IMR-90 (cell line): ENCODE measurements around the gene DYNLT3. TPM values are rescaled to one million over a fixed set of nuclear protein-coding genes. Genes with fewer than 3 reads are reported as not detected.

Experiments used
- ATAC-seq: fragments of 200-7000 bp; cut with Tn5 transposase; 2 replicates; pipeline ENCODE4 v1.9.1; 2020; ENCODE audit warnings: low read depth, mild to moderate bottlenecking, moderate library complexity
- BruUV-seq: library from RNA; stranded (reverse); fragments of 400-500 nt; replicated peaks from 2 replicates; lab custom pipeline; 2021; lab: Mats Ljungman, UMichigan
- CTCF ChIA-PET: fragments of 300-600 bp; formaldehyde crosslinking; extraction: SDS; loops from one replicate; lab custom pipeline; 2021; ENCODE audit warnings: antibody characterized with exemption; lab: Yijun Ruan, JAX
- POLR2A ChIA-PET: fragments of 300-600 bp; sonication (Branson Sonifier 250); formaldehyde crosslinking; loops from one replicate; lab custom pipeline; 2022; ENCODE audit warnings: antibody characterized with exemption; ENCODE audit not compliant: unreplicated experiment; lab: Charles Lee
- DNase-seq: peaks from one replicate; pipeline ENCODE4 v3.0.0; 2013
- H2AFZ ChIP-seq: replicated peaks from 2 replicates; pipeline ENCODE3; 2013; ENCODE audit warnings: low read length, mild to moderate bottlenecking; ENCODE audit not compliant: poor library complexity
- H2AK5ac ChIP-seq: 2 replicates; pipeline ENCODE4 v1.6.1; 2013; ENCODE audit warnings: low read depth, low read length, inconsistent platforms
- H2AK9ac ChIP-seq: replicated peaks from 2 replicates; pipeline ENCODE3; 2013; ENCODE audit warnings: mild to moderate bottlenecking, low read depth, low read length, moderate library complexity; ENCODE audit not compliant: poor library complexity
- H2BK120ac ChIP-seq: 2 replicates; pipeline ENCODE4 v1.6.1; 2013; ENCODE audit warnings: low read depth, low read length, inconsistent platforms
- H2BK15ac ChIP-seq: 3 replicates; pipeline ENCODE4 v1.6.1; 2013; ENCODE audit warnings: low read depth, low read length, inconsistent platforms
- H2BK20ac ChIP-seq: 2 replicates; pipeline ENCODE4 v1.6.1; 2013; ENCODE audit warnings: low read depth, mild to moderate bottlenecking, inconsistent platforms, low read length, moderate library complexity
- H2BK5ac ChIP-seq: 2 replicates; pipeline ENCODE4 v1.6.1; 2013; ENCODE audit warnings: mild to moderate bottlenecking, low read depth, low read length, inconsistent platforms; ENCODE audit not compliant: poor library complexity, severe bottlenecking
- H3K14ac ChIP-seq: replicated peaks from 2 replicates; pipeline ENCODE4 v1.6.1; 2013; ENCODE audit warnings: low read depth, low read length, inconsistent platforms
- H3K18ac ChIP-seq: 2 replicates; pipeline ENCODE4 v1.6.1; 2013; ENCODE audit warnings: low read depth, low read length, control low read depth
- H3K23ac ChIP-seq: 2 replicates; pipeline ENCODE4 v1.6.1; 2013; ENCODE audit warnings: low read depth, low read length, inconsistent platforms
- H3K27ac ChIP-seq: 2 replicates; pipeline ENCODE4 v1.5.1; 2013; ENCODE audit warnings: mild to moderate bottlenecking, control low read depth, low read length; ENCODE audit not compliant: insufficient read depth
- H3K27me3 ChIP-seq: 2 replicates; pipeline ENCODE4 v1.6.1; 2013; ENCODE audit warnings: low read length; ENCODE audit not compliant: control insufficient read depth, insufficient read depth
- H3K36me3 ChIP-seq: 2 replicates; pipeline ENCODE4 v1.6.1; 2013; ENCODE audit warnings: low read length, mixed read lengths; ENCODE audit not compliant: control insufficient read depth, insufficient read depth
- H3K4ac ChIP-seq: 2 replicates; pipeline ENCODE4 v1.6.1; 2013; ENCODE audit warnings: low read depth, low read length, inconsistent platforms
- H3K4me1 ChIP-seq: 2 replicates; pipeline ENCODE4 v1.6.1; 2013; ENCODE audit warnings: low read length, mixed read lengths; ENCODE audit not compliant: control insufficient read depth, insufficient read depth
- H3K4me2 ChIP-seq: 2 replicates; pipeline ENCODE4 v1.6.1; 2013; ENCODE audit warnings: low read depth, mild to moderate bottlenecking, control low read depth, low read length, moderate library complexity
- H3K4me3 ChIP-seq: 2 replicates; pipeline ENCODE4 v1.5.1; 2013; ENCODE audit warnings: low read depth, mild to moderate bottlenecking, control low read depth, low read length, moderate library complexity; ENCODE audit not compliant: insufficient read depth
- H3K56ac ChIP-seq: 2 replicates; pipeline ENCODE4 v1.6.1; 2013; ENCODE audit warnings: low read length, inconsistent platforms; ENCODE audit not compliant: insufficient read depth; ENCODE audit errors: extremely low read depth
- H3K79me1 ChIP-seq, 2 experiments: 2 replicates each; pipeline ENCODE4 v1.6.1; 2013; ENCODE audit warnings: low read length in 2 of 2, inconsistent platforms in 1 of 2, low read depth in 1 of 2
- H3K9ac ChIP-seq: 2 replicates; pipeline ENCODE4 v1.6.1; 2013; ENCODE audit warnings: low read depth, low read length, control low read depth
- H3K9me1 ChIP-seq: 2 replicates; pipeline ENCODE4 v1.6.1; 2013; ENCODE audit warnings: low read length, inconsistent platforms; ENCODE audit not compliant: insufficient read depth
- H3K9me3 ChIP-seq: 2 replicates; pipeline ENCODE4 v1.6.1; 2013; ENCODE audit warnings: low read length; ENCODE audit not compliant: control insufficient read depth, insufficient read depth
- H4K20me1 ChIP-seq: 2 replicates; pipeline ENCODE4 v1.6.1; 2013; ENCODE audit warnings: low read length, inconsistent platforms; ENCODE audit not compliant: insufficient read depth
- H4K5ac ChIP-seq: 2 replicates; pipeline ENCODE4 v1.6.1; 2013; ENCODE audit warnings: mild to moderate bottlenecking, low read depth, low read length, control low read depth
- H4K8ac ChIP-seq, 2 experiments: 2 replicates each; pipeline ENCODE4 v1.6.1; 2013; ENCODE audit warnings: low read depth in 2 of 2, low read length in 2 of 2, control low read depth in 1 of 2, inconsistent platforms in 1 of 2
- H4K91ac ChIP-seq: 2 replicates; pipeline ENCODE4 v1.6.1; 2013; ENCODE audit warnings: low read depth, low read length, inconsistent platforms; ENCODE audit not compliant: insufficient read depth
- CEBPB ChIP-seq: IDR thresholded peaks from 2 replicates; pipeline ENCODE4 v1.6.1; 2012; ENCODE audit warnings: low read depth, low read length, improper control_type of control experiment
- CTCF ChIP-seq: conservative IDR thresholded peaks from 2 replicates; pipeline ENCODE4 v1.5.1; 2012; ENCODE audit warnings: mild to moderate bottlenecking, low read depth, low read length, improper control_type of control experiment
- FOS ChIP-seq: fragments of 150-350 bp; IDR thresholded peaks from 2 replicates; pipeline ENCODE4 v1.6.1; 2016; ENCODE audit warnings: low read depth, low read length
- MAFK ChIP-seq: IDR thresholded peaks from 2 replicates; pipeline ENCODE4 v1.6.1; 2012; ENCODE audit warnings: low read depth, low read length, improper control_type of control experiment
- MAZ ChIP-seq: IDR thresholded peaks from 2 replicates; pipeline ENCODE4 v1.6.1; 2012; ENCODE audit warnings: low read depth, mild to moderate bottlenecking, low read length, improper control_type of control experiment, moderate library complexity, borderline replicate concordance
- MXI1 ChIP-seq: IDR thresholded peaks from 2 replicates; pipeline ENCODE4 v1.6.1; 2012; ENCODE audit warnings: low read depth, mild to moderate bottlenecking, low read length, moderate library complexity, borderline replicate concordance
- POLR2A ChIP-seq: IDR thresholded peaks from 2 replicates; pipeline ENCODE4 v1.6.1; 2012; ENCODE audit warnings: mild to moderate bottlenecking, low read depth, low read length
- RAD21 ChIP-seq: IDR thresholded peaks from 2 replicates; pipeline ENCODE4 v1.6.1; 2012; ENCODE audit warnings: low read length, improper control_type of control experiment
- RCOR1 ChIP-seq: IDR thresholded peaks from 2 replicates; pipeline ENCODE4 v1.6.1; 2012; ENCODE audit warnings: mild to moderate bottlenecking, low read length, improper control_type of control experiment; ENCODE audit not compliant: insufficient replicate concordance
- SMC3 ChIP-seq: fragments of 150-350 bp; IDR thresholded peaks from 2 replicates; pipeline ENCODE4 v1.6.1; 2016; ENCODE audit warnings: low read depth, mild to moderate bottlenecking, antibody characterized with exemption, low read length, moderate library complexity
- WGBS, 2 experiments: methylation state at CpG; one replicate each; pipeline versions ENCODE4 v1.1.5 to v1.1.7; 2013; ENCODE audit warnings: missing lambda C conversion rate in 2 of 2; ENCODE audit not compliant: insufficient read length in 1 of 2; ENCODE audit errors: extremely low coverage in 2 of 2; 5-methylcytosine and 5-hydroxymethylcytosine counted together
- dilution Hi-C: fragments of 300-500 bp; cut with HindIII; formaldehyde crosslinking; loops from one replicate; pipeline ENCODE4 v1.14.3; 2018; ENCODE audit warnings: low sequenced_read_pairs; ENCODE audit not compliant: unreplicated experiment
- in situ Hi-C: fragments of 300-500 bp; cut with MboI; formaldehyde crosslinking; loops from 3 replicates; pipeline ENCODE4 v1.14.3; 2019; ENCODE audit warnings: low sequenced_read_pairs, inconsistent platforms, mixed read lengths
- intact Hi-C: fragments of 100-400 bp; cut with micrococcal nuclease; formaldehyde crosslinking; loops from 2 replicates; pipeline ENCODE4 v1.10.0; 2022
- polyA plus RNA-seq, 3 experiments: library from polyadenylated mRNA; depleted of rRNA; stranded (reverse); fragments of >200 nt; gene quantifications; 2 replicates each; pipeline ENCODE4 v1.2.3, GENCODE V29; 2012; ENCODE audit warnings: low replicate concordance in 1 of 3
- total RNA-seq: library from RNA; depleted of rRNA; stranded (reverse); fragments of >200 nt; gene quantifications from 2 replicates; pipeline ENCODE4 v1.2.3, GENCODE V29; 2012

Gene DYNLT3
- total and polyA plus RNA-seq, 2 of the 4 experiments (the other 2 are of a cell fraction), result 15.7 to 18.8 TPM

- Histone ChIP-seq H3K4me2 (peak overlapping the region; percentile 74), H4K8ac (peak overlapping the region; percentile 73 to 95), H2AK5ac (no peak overlapping the region), H4K20me1 (no peaks in the 10 kb centered on the region), H3K14ac (peak overlapping the region; percentile 14; the same call in 1 of the 2 replicates), H4K91ac (peak overlapping the region; percentile 87), H3K27me3 (no peaks in the 10 kb centered on the region), H3K18ac (peak overlapping the region; percentile 89), H2AFZ (peak overlapping the region; percentile 91), H3K9me1 (no peaks in the 10 kb centered on the region), H3K4me1 (no peaks in the 10 kb centered on the region; the same call in 1 of the 2 replicates), H3K23ac (no peak overlapping the region), H2AK9ac (no peak overlapping the region), H3K9me3 (no peaks in the 10 kb centered on the region), H2BK5ac (peak overlapping the region; percentile 58), H2BK120ac (peak overlapping the region; percentile 4), H3K36me3 (no peaks in the 10 kb centered on the region), H2BK15ac (peak overlapping the region; percentile 45; the same call in 1 of the 3 replicates), H3K56ac (peak overlapping the region; percentile 27; the same call in 1 of the 2 replicates), H4K5ac (peak overlapping the region; percentile 86), H2BK20ac (no peak overlapping the region), H3K9ac (peak overlapping the region; percentile 43), H3K4ac (peak overlapping the region; percentile 12; the same call in 1 of the 2 replicates), H3K4me3 (peak overlapping the region; percentile 100), H3K27ac (peak overlapping the region; percentile 78; the same call in 1 of the 2 replicates), H3K79me1 (peaks cover 3 to 10% of the 10 kb centered on the region in 2 experiments; a peak in 2 of 4 replicates)
- ATAC-seq, result no peak
- BruUV-seq, result no TSS peak
- intact Hi-C loops, result no loop called here
- no peak for DNase-seq
- ChIA-PET POLR2A (no interaction called here), CTCF (no interaction called here)
- WGBS, 2 experiments, result 0% methylated on average over 1 of the region's 5 CpGs; no CpG with 5 or more reads in 1 of the 2 experiments
- in situ Hi-C loops, result no loop called here
- dilution Hi-C loops, result no loop called here
- no peak for TF ChIP-seq FOS
- TF ChIP-seq SMC3, result no peak
- TF ChIP-seq MAZ, result no peak
- no peak for TF ChIP-seq RCOR1
- TF ChIP-seq RAD21, result no peak
- no peak for TF ChIP-seq MAFK
- TF ChIP-seq CEBPB, result no peak
- TF ChIP-seq CTCF, result 0 out of 2 replicates have a peak, but pooled peaks have one; percentile 1
- TF ChIP-seq POLR2A, result 0 out of 2 replicates have a peak, but pooled peaks have one; percentile 4
- TF ChIP-seq MXI1, result no peak
Observed at GRCh38 chrX:37847733-37848197, 394 bp upstream of the DYNLT3 start.
